ENCODE data around the gene VANGL1.

The VANGL1 gene

DNA sequence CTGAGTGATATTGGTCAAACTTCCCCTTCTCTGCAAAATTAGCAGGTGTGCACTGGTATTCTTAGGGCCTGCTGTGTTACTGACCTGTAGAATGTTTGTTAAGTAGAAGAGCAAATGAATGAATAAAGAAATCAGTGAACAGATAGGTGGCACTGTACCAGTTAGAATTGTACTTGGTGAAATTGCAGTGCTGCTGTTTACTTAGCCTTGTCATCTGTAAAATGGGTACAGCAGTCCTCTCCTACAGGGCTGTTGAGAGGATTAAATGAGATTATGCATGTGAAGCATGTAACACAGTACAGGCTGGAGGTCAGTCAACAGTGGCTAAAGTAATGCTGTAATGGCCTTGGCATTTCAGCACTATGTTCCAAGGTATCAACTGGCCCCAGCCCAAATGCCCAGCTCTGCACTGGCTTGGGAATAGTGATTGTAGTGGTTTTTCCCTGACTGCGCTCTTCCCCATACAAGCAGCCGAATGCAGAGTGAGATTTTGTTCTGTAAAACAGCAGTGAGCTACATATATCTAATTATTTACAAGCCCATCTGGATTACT, 10.5 kb downstream of the VANGL1 start:
- H3K4me3 ChIP-seq (ENCODE audit: low read length): no peak overlapping the region
- H3K9me3 ChIP-seq (ENCODE audit: insufficient read depth, low read length): no peaks in the 10 kb centered on the region
- TF ChIP-seq EZH2phosphoT487 (IDR thresholded peaks at IDR 0.05; ENCODE audit: low read depth) (no peak), CTCF (IDR thresholded peaks at IDR 0.05; ENCODE audit: low read depth, low read length) (no peak)
- peaks cover 9% of the 10 kb centered on the region; the same call in 1 of the 2 replicates for H4K20me1 ChIP-seq (ENCODE audit: insufficient read depth, low read length)
- H2AFZ ChIP-seq (ENCODE audit: low read depth, low read length): no peak overlapping the region
- peaks cover 27% of the 10 kb centered on the region for H3K27me3 ChIP-seq (ENCODE audit: low read depth, low read length)
- no peak overlapping the region for H3K9ac ChIP-seq (ENCODE audit: low read length)
- peaks cover 18% of the 10 kb centered on the region for H3K4me1 ChIP-seq (ENCODE audit: low read length)
- H3K79me2 ChIP-seq (ENCODE audit: low read length): no peaks in the 10 kb centered on the region
- H3K36me3 ChIP-seq (replicated peaks; ENCODE audit: low read depth, low read length): no peaks in the 10 kb centered on the region
- H3K27ac ChIP-seq (ENCODE audit: low read length): no peak overlapping the region
- H3K4me2 ChIP-seq (ENCODE audit: low read length): no peak overlapping the region

DNA sequence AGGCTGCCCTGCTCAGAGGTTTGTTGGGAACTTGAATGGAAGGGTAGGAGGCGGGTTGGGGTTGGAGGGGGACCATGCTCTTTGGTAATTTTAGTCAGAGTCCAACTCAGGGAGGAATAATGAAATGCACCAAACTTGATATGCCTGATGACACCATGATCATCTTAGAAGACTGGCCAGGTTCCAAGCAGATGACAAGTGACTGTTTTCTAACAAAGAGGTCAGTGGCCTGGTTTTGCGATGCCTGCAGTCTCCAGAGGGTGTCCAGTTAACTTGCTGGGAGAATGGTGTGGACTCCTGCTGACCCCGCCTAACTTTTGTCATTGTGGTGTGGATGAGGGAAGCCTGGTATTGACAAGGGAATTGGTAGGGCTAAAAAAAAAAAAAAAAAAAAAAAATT, 12.4 kb downstream of the VANGL1 start:
- Histone ChIP-seq H3K4me2 (ENCODE audit: low read length) (no peak overlapping the region), H4K20me1 (ENCODE audit: insufficient read depth, low read length) (0 out of 2 replicates have a peak, but pooled peaks cover 7% of the 10 kb centered on the region), H3K9me3 (ENCODE audit: insufficient read depth, low read length) (no peaks in the 10 kb centered on the region), H2AFZ (ENCODE audit: low read depth, low read length) (no peak overlapping the region), H3K4me1 (ENCODE audit: low read length) (peaks cover 11% of the 10 kb centered on the region), H3K79me2 (ENCODE audit: low read length) (no peaks in the 10 kb centered on the region), H3K4me3 (ENCODE audit: low read length) (no peak overlapping the region), H3K27me3 (ENCODE audit: low read depth, low read length) (peaks cover 12% of the 10 kb centered on the region), H3K36me3 (replicated peaks; ENCODE audit: low read depth, low read length) (no peaks in the 10 kb centered on the region), H3K27ac (ENCODE audit: low read length) (no peak overlapping the region), H3K9ac (ENCODE audit: low read length) (no peak overlapping the region)
- TF ChIP-seq CTCF (IDR thresholded peaks at IDR 0.05; ENCODE audit: low read depth, low read length): no peak
- no peak for TF ChIP-seq EZH2phosphoT487 (IDR thresholded peaks at IDR 0.05; ENCODE audit: low read depth)

- Histone ChIP-seq H3K27me3 (ENCODE audit: low read depth, low read length) (peaks cover 9% of the 10 kb centered on the region), H2AFZ (ENCODE audit: low read depth, low read length) (no peak overlapping the region), H4K20me1 (ENCODE audit: insufficient read depth, low read length) (0 out of 2 replicates have a peak, but pooled peaks cover under 1% of the 10 kb centered on the region), H3K79me2 (ENCODE audit: low read length) (no peaks in the 10 kb centered on the region), H3K4me2 (ENCODE audit: low read length) (no peak overlapping the region), H3K4me1 (ENCODE audit: low read length) (peaks cover 5% of the 10 kb centered on the region), H3K9me3 (ENCODE audit: insufficient read depth, low read length) (no peaks in the 10 kb centered on the region), H3K27ac (ENCODE audit: low read length) (no peak overlapping the region), H3K9ac (ENCODE audit: low read length) (no peak overlapping the region), H3K36me3 (replicated peaks; ENCODE audit: low read depth, low read length) (no peaks in the 10 kb centered on the region), H3K4me3 (ENCODE audit: low read length) (no peak overlapping the region)
- TF ChIP-seq EZH2phosphoT487 (IDR thresholded peaks at IDR 0.05; ENCODE audit: low read depth) (no peak), CTCF (IDR thresholded peaks at IDR 0.05; ENCODE audit: low read depth, low read length) (no peak)
These were observed 13.0 kb downstream of the VANGL1 start for GRCh38 chr1:115654663-115655305.

- no peak overlapping the region for H3K4me3 ChIP-seq (ENCODE audit: low read length)
- no peaks in the 10 kb centered on the region for H3K79me2 ChIP-seq (ENCODE audit: low read length)
- no peaks in the 10 kb centered on the region for H3K4me1 ChIP-seq (ENCODE audit: low read length)
- H3K9me3 ChIP-seq (ENCODE audit: insufficient read depth, low read length): no peaks in the 10 kb centered on the region
- no peak overlapping the region for H2AFZ ChIP-seq (ENCODE audit: low read depth, low read length)
- no peak overlapping the region for H3K9ac ChIP-seq (ENCODE audit: low read length)
- H4K20me1 ChIP-seq (ENCODE audit: insufficient read depth, low read length): no peaks in the 10 kb centered on the region
- no peak overlapping the region for H3K27ac ChIP-seq (ENCODE audit: low read length)
- TF ChIP-seq EZH2phosphoT487 (IDR thresholded peaks at IDR 0.05; ENCODE audit: low read depth): no peak
- TF ChIP-seq CTCF (IDR thresholded peaks at IDR 0.05; ENCODE audit: low read depth, low read length): no peak
- H3K4me2 ChIP-seq (ENCODE audit: low read length): no peak overlapping the region
- H3K36me3 ChIP-seq (replicated peaks; ENCODE audit: low read depth, low read length): no peaks in the 10 kb centered on the region
- peaks cover 4% of the 10 kb centered on the region for H3K27me3 ChIP-seq (ENCODE audit: low read depth, low read length)
These were observed 13.5 kb downstream of the VANGL1 start for GRCh38 chr1:115655306-115655663.
